Common myeloid progenitor, CD34-positive (primary cell): ENCODE data around the gene TNFAIP6.
"Not testable (repeated sequence)": the region's sequence is repeated elsewhere in the genome, so short reads cannot be mapped to it uniquely, and the experiment has no call there.

Source experiments
- CTCF ChIA-PET: fragments of 350-600 bp; sonication (Branson Sonifier 250); formaldehyde crosslinking; loops from one replicate; lab custom pipeline; 2021; ENCODE audit warnings: antibody characterized with exemption; lab: Charles Lee
- POLR2A ChIA-PET: fragments of 350-600 bp; sonication (Branson Sonifier 250); formaldehyde crosslinking; loops from one replicate; lab custom pipeline; 2021; ENCODE audit warnings: antibody characterized with exemption; lab: Charles Lee
- DNase-seq, 3 donors: peaks; one replicate each; pipeline versions ENCODE4 v3.0.0 to v3.0.0-alpha.2; 2013
- H3K27ac ChIP-seq, 2 experiments: 1 replicate in 1 of 2; 2 replicates in 1 of 2; pipeline ENCODE4 v1.7.0; 2013; ENCODE audit warnings: inconsistent platforms in 2 of 2, low read length in 2 of 2, mild to moderate bottlenecking in 2 of 2, low read depth in 1 of 2, moderate library complexity in 1 of 2; ENCODE audit not compliant: severe bottlenecking in 2 of 2, insufficient read depth in 1 of 2, poor library complexity in 1 of 2
- H3K27me3 ChIP-seq, 5 experiments: replicated peaks in 2 of 5; 1 replicate in 3 of 5; 2 replicates in 2 of 5; pipeline versions ENCODE4 v1.6.1 to v1.7.0; 2013; ENCODE audit warnings: low read length in 4 of 5, mild to moderate bottlenecking in 2 of 5, moderate library complexity in 2 of 5, inconsistent platforms in 1 of 5; ENCODE audit not compliant: insufficient read depth in 5 of 5, control insufficient read depth in 4 of 5
- H3K36me3 ChIP-seq, 4 experiments: 1 replicate in 2 of 4; 2 replicates in 2 of 4; pipeline versions ENCODE4 v1.6.1 to v1.7.0; 2013; ENCODE audit warnings: low read length in 3 of 4, control low read depth in 1 of 4, mild to moderate bottlenecking in 1 of 4; ENCODE audit not compliant: control insufficient read depth in 4 of 4, insufficient read depth in 4 of 4
- H3K4me1 ChIP-seq, 4 experiments: 1 replicate in 3 of 4; 2 replicates in 1 of 4; pipeline versions ENCODE4 v1.6.1 to v1.7.1; 2013; ENCODE audit warnings: low read length in 3 of 4, mild to moderate bottlenecking in 3 of 4, control low read depth in 1 of 4, inconsistent platforms in 1 of 4, moderate library complexity in 1 of 4; ENCODE audit not compliant: control insufficient read depth in 4 of 4, insufficient read depth in 4 of 4; ENCODE audit errors: control extremely low read depth in 1 of 4
- H3K4me3 ChIP-seq, 7 experiments: 1 replicate in 4 of 7; 2 replicates in 3 of 7; pipeline versions ENCODE4 v1.5.1 to v1.7.0; 2013; ENCODE audit warnings: mild to moderate bottlenecking in 7 of 7, low read length in 6 of 7, moderate library complexity in 6 of 7, inconsistent platforms in 2 of 7, low read depth in 2 of 7, control low read depth in 1 of 7; ENCODE audit not compliant: insufficient read depth in 4 of 7, control insufficient read depth in 1 of 7; ENCODE audit errors: extremely low read depth in 1 of 7
- H3K9me3 ChIP-seq, 5 experiments: 1 replicate in 4 of 5; 2 replicates in 1 of 5; pipeline versions ENCODE4 v1.6.1 to v1.7.1; 2013; ENCODE audit warnings: low read length in 4 of 5, mild to moderate bottlenecking in 2 of 5, inconsistent platforms in 1 of 5, low read depth in 1 of 5, moderate library complexity in 1 of 5; ENCODE audit not compliant: control insufficient read depth in 4 of 5, insufficient read depth in 2 of 5; ENCODE audit errors: control extremely low read depth in 1 of 5
- WGBS: methylation state at CpG from one replicate; pipeline ENCODE4 v1.1.5; 2013; ENCODE audit not compliant: insufficient coverage; 5-methylcytosine and 5-hydroxymethylcytosine counted together

Gene TNFAIP6

GRCh38 chr2:151333083-151333482 is 24.3 kb upstream of the TNFAIP6 start:
- WGBS, result no CpG with 5 or more reads among the region's 3 CpGs
- peak overlapping the region in 1 of 2 experiments; percentile 79 for H3K27ac ChIP-seq

DNA sequence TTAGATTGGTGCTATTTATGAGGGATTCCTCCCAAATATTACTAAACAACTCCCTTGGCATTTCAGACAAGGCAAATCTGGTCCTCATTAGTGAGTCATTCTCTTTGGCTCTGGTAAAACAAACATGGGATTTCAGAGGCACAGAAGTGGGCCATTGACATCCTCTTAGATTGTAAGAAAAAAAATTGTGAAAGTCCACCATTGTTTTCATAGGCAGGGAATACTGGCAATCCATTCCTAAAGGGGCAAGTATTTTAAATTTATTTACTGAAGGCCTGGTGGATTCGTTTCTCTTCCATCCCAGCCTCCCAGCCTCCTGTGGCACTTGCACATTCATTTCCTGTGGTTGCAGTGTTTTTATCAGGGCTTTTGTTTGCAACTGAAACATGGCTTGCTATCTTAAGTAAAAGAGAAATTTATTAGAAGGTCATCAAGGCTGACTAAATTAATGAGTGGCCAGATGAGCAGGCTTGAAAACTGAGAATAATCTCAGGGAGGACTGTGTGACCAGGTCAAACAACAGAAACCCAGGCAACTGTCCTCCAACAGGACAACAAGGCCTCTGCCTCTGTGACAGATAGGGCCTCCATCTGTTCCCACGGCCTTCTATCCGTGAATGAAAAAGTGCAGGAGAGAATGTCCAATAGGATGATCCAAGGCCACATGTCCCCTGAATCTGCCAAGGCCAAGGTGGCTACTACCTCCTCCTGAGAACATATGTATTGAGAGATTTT is 23.1 kb upstream of the TNFAIP6 start:
- H3K27ac ChIP-seq, result peak overlapping the region; percentile 54 to 79
- POLR2A ChIA-PET, result no interaction called here
- 39% methylated on average over 2 of the region's 3 CpGs for WGBS

More at GRCh38 chr2:151333083-151333482, 24.3 kb upstream of the TNFAIP6 start:
- Histone ChIP-seq H3K4me1 (peaks cover 21 to 37% (median 27%) of the 10 kb centered on the region in 4 experiments), H3K9me3 (peaks cover 0 to 7% (median 0%) of the 10 kb centered on the region in 5 experiments), H3K36me3 (no peaks in the 10 kb centered on the region), H3K27me3 (no peaks in the 10 kb centered on the region), H3K4me3 (no peak overlapping the region)
- CTCF ChIA-PET, result no interaction called here
- no peak for DNase-seq
- POLR2A ChIA-PET, result no interaction called here

GRCh38 chr2:151336863-151337371 is 20.5 kb upstream of the TNFAIP6 start:
- no peaks in the 10 kb centered on the region for H3K27me3 ChIP-seq
- peaks cover 0 to 4% (median 0%) of the 10 kb centered on the region in 5 experiments for H3K9me3 ChIP-seq
- H3K27ac ChIP-seq, result no peak overlapping the region
- no peaks in the 10 kb centered on the region for H3K36me3 ChIP-seq
- H3K4me1 ChIP-seq, result peaks cover 21 to 41% (median 27%) of the 10 kb centered on the region in 4 experiments
- H3K4me3 ChIP-seq, result peak overlapping the region in 1 of 7 experiments; percentile 41
- WGBS, result 0% methylated on average over 1 of the region's 2 CpGs
- ChIA-PET POLR2A (no interaction called here), CTCF (no interaction called here)
- peak in 2 of 3 donors; percentile 39 to 52 for DNase-seq

More for the DNA sequence above, 23.1 kb upstream of the TNFAIP6 start:
- H3K9me3 ChIP-seq, result peaks cover 0 to 7% (median 0%) of the 10 kb centered on the region in 5 experiments
- peaks cover 21 to 41% (median 27%) of the 10 kb centered on the region in 4 experiments for H3K4me1 ChIP-seq
- CTCF ChIA-PET, result no interaction called here
- no peaks in the 10 kb centered on the region for H3K36me3 ChIP-seq
- peak; percentile 44 to 82 (median 67) for DNase-seq
- H3K4me3 ChIP-seq, result peak overlapping the region in 2 of 7 experiments; percentile 9 to 33
- no peaks in the 10 kb centered on the region for H3K27me3 ChIP-seq

GRCh38 chr2:151337643-151338042 is 19.7 kb upstream of the TNFAIP6 start:
- no CpG with 5 or more reads among the region's 1 CpG for WGBS
- POLR2A ChIA-PET, result interaction anchor here (0.6 kb wide), 1 partner anchor 190 kb away, joined by 3 read pairs; no protein-coding TSS in a partner anchor
- Histone ChIP-seq H3K4me3 (no peak overlapping the region), H3K36me3 (no peaks in the 10 kb centered on the region), H3K9me3 (peaks cover 0 to 4% (median 0%) of the 10 kb centered on the region in 5 experiments), H3K27me3 (no peaks in the 10 kb centered on the region), H3K27ac (no peak overlapping the region), H3K4me1 (peaks cover 21 to 41% (median 27%) of the 10 kb centered on the region in 4 experiments)
- CTCF ChIA-PET, result no interaction called here
- DNase-seq, result no peak

- Histone ChIP-seq H3K4me1 (peaks cover 21 to 39% (median 27%) of the 10 kb centered on the region in 4 experiments), H3K36me3 (no peaks in the 10 kb centered on the region), H3K9me3 (peaks cover 0 to 4% (median 0%) of the 10 kb centered on the region in 5 experiments), H3K4me3 (no peak overlapping the region), H3K27me3 (no peaks in the 10 kb centered on the region), H3K27ac (no peak overlapping the region)
- WGBS, result 100% methylated on average over 2 of the region's 3 CpGs
- ChIA-PET CTCF (no interaction called here), POLR2A (interaction anchor here (0.6 kb wide), 1 partner anchor 191 kb away, joined by 3 read pairs; no protein-coding TSS in a partner anchor)
- DNase-seq, result peak in 1 of 3 donors; percentile 10
Observed at GRCh38 chr2:151338115-151338514, 19.3 kb upstream of the TNFAIP6 start.

- Histone ChIP-seq H3K27ac (no peak overlapping the region), H3K9me3 (peaks cover 0 to 4% (median 0%) of the 10 kb centered on the region in 5 experiments), H3K36me3 (no peaks in the 10 kb centered on the region), H3K4me3 (no peak overlapping the region), H3K4me1 (peaks cover 0 to 4% (median 0%) of the 10 kb centered on the region in 4 experiments), H3K27me3 (no peaks in the 10 kb centered on the region)
- WGBS, result 100% methylated on average over 2 of the region's 2 CpGs
- DNase-seq, result no peak
- POLR2A ChIA-PET, result no interaction called here
- CTCF ChIA-PET, result no interaction called here
Observed at GRCh38 chr2:151343073-151343472, 14.3 kb upstream of the TNFAIP6 start.

DNA sequence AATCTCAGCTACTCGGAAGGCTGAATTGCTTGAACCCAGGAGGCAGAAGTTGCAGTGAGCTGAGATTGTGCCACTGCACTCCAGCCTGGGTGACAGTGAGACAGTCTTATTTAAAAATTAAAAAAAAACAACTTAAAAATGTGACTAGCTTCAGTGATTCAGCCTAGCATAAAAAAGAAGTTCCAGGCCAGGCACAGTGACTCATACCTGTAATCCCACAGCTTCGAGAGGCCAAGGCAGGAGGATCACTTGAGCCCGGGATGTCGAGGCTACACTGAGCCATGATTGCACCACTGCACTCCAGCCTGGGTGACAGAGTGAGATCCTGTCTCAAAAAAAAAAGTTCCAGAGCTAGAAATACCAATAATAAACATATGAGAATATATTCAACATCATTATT is 13.2 kb upstream of the TNFAIP6 start:
- H3K27ac ChIP-seq, result not testable (repeated sequence)
- 100% methylated on average over 1 of the region's 4 CpGs for WGBS

More for the DNA sequence above, 13.2 kb upstream of the TNFAIP6 start:
- DNase-seq, CTCF ChIA-PET, H3K4me3 ChIP-seq, H3K9me3 ChIP-seq, H3K4me1 ChIP-seq, POLR2A ChIA-PET, H3K36me3 ChIP-seq, H3K27me3 ChIP-seq: not testable (repeated sequence)
